ENCODE results near the gene JMY. TPM values are rescaled to one million over a fixed set of nuclear protein-coding genes. Genes with fewer than 3 reads are reported as not detected.

The JMY gene
- total RNA-seq, 1 experiment from 2014 or later = 11.7 TPM

GRCh38 chr5:79190235-79190529 lies 45.7 kb upstream of the JMY start:
- intact Hi-C loops (cut with micrococcal nuclease; ENCODE audit: unreplicated experiment) = no loop called here
- no peaks in the 10 kb centered on the region for H3K36me3 ChIP-seq (ENCODE audit: low read depth)
- no peak for TF ChIP-seq CTCF (conservative IDR thresholded peaks at IDR 0.05)
- no peak for TF ChIP-seq EZH2 (IDR thresholded peaks at IDR 0.05; ENCODE audit: low read depth)
- BruUV-seq (replicated peaks) = no TSS peak
- no peaks in the 10 kb centered on the region for H3K9me3 ChIP-seq (ENCODE audit: insufficient read depth, low read depth)
- no peak for DNase-seq
- peaks cover 17% of the 10 kb centered on the region for H3K4me1 ChIP-seq (replicated peaks; ENCODE audit: insufficient read depth)
- H3K4me3 ChIP-seq = no peak overlapping the region
- no peaks in the 10 kb centered on the region for H3K79me2 ChIP-seq (ENCODE audit: low read depth)
- ChIA-PET CTCF (no interaction called here), POLR2A (ENCODE audit: unreplicated experiment) (no interaction called here)
- H3K4me2 ChIP-seq = no peak overlapping the region
- no peak overlapping the region for H3K27ac ChIP-seq
- H4K20me1 ChIP-seq (ENCODE audit: insufficient read depth) = no peaks in the 10 kb centered on the region; the same call in 1 of the 2 replicates
- no peaks in the 10 kb centered on the region for H3K9me2 ChIP-seq (ENCODE audit: insufficient read depth)
- H3F3A ChIP-seq (ENCODE audit: insufficient read depth, low read depth) = peaks cover 7% of the 10 kb centered on the region; the same call in 1 of the 2 replicates
- no peaks in the 10 kb centered on the region for H3K27me3 ChIP-seq (ENCODE audit: insufficient read depth, low read depth)
- H2AFZ ChIP-seq = no peak overlapping the region

GRCh38 chr5:79191457-79191856 lies 44.5 kb upstream of the JMY start:
- H4K20me1 ChIP-seq (ENCODE audit: insufficient read depth) = no peaks in the 10 kb centered on the region; the same call in 1 of the 2 replicates
- peaks cover 17% of the 10 kb centered on the region for H3K4me1 ChIP-seq (replicated peaks; ENCODE audit: insufficient read depth)
- no peaks in the 10 kb centered on the region for H3K9me2 ChIP-seq (ENCODE audit: insufficient read depth)
- no peaks in the 10 kb centered on the region for H3K9me3 ChIP-seq (ENCODE audit: insufficient read depth, low read depth)
- intact Hi-C loops (cut with micrococcal nuclease; ENCODE audit: unreplicated experiment) = no loop called here
- no peak overlapping the region for H3K4me2 ChIP-seq
- DNase-seq = no peak
- H3K79me2 ChIP-seq (ENCODE audit: low read depth) = no peaks in the 10 kb centered on the region
- no peak overlapping the region for H3K27ac ChIP-seq
- H3F3A ChIP-seq (ENCODE audit: insufficient read depth, low read depth) = peaks cover 7% of the 10 kb centered on the region; the same call in 1 of the 2 replicates
- no TSS peak for BruUV-seq (replicated peaks)
- POLR2A ChIA-PET (ENCODE audit: unreplicated experiment) = interaction anchor here (0.5 kb wide), 1 partner anchor 1283 kb away, joined by 8 read pairs; no protein-coding TSS in a partner anchor
- TF ChIP-seq CTCF (conservative IDR thresholded peaks at IDR 0.05) (no peak), EZH2 (IDR thresholded peaks at IDR 0.05; ENCODE audit: low read depth) (no peak)
- no peak overlapping the region for H2AFZ ChIP-seq
- CTCF ChIA-PET = interaction anchor here (0.6 kb wide), 1 partner anchor 35 kb away, joined by 3 read pairs; no protein-coding TSS in a partner anchor
- no peaks in the 10 kb centered on the region for H3K27me3 ChIP-seq (ENCODE audit: insufficient read depth, low read depth)
- no peak overlapping the region for H3K4me3 ChIP-seq
- H3K36me3 ChIP-seq (ENCODE audit: low read depth) = no peaks in the 10 kb centered on the region

- TF ChIP-seq EZH2 (IDR thresholded peaks at IDR 0.05; ENCODE audit: low read depth) (no peak), CTCF (conservative IDR thresholded peaks at IDR 0.05) (no peak)
- Histone ChIP-seq H3K4me2 (peak overlapping the region; percentile 43), H3K27ac (no peak overlapping the region), H4K20me1 (ENCODE audit: insufficient read depth) (no peaks in the 10 kb centered on the region), H2AFZ (no peak overlapping the region), H3K36me3 (ENCODE audit: low read depth) (no peaks in the 10 kb centered on the region), H3K79me2 (ENCODE audit: low read depth) (no peaks in the 10 kb centered on the region), H3K4me1 (replicated peaks; ENCODE audit: insufficient read depth) (peaks cover 17% of the 10 kb centered on the region), H3K9me3 (ENCODE audit: insufficient read depth, low read depth) (no peaks in the 10 kb centered on the region), H3F3A (ENCODE audit: insufficient read depth, low read depth) (peaks cover 7% of the 10 kb centered on the region; the same call in 1 of the 2 replicates), H3K4me3 (no peak overlapping the region), H3K27me3 (ENCODE audit: insufficient read depth, low read depth) (no peaks in the 10 kb centered on the region), H3K9me2 (ENCODE audit: insufficient read depth) (no peaks in the 10 kb centered on the region)
- CTCF ChIA-PET = interaction anchor here (0.6 kb wide), 1 partner anchor 261 kb away, joined by 3 read pairs; no protein-coding TSS in a partner anchor
- BruUV-seq (replicated peaks) = no TSS peak
- DNase-seq = peak; percentile 32 to 81
- POLR2A ChIA-PET (ENCODE audit: unreplicated experiment) = no interaction called here
- intact Hi-C loops (cut with micrococcal nuclease; ENCODE audit: unreplicated experiment) = no loop called here
Observed at GRCh38 chr5:79193643-79194042, 42.3 kb upstream of the JMY start.

All from PC-9 (cell line).